Endothelial cell of umbilical vein (primary cell): ENCODE data around the gene TRAF3. TPM values are rescaled to one million over a fixed set of nuclear protein-coding genes. Genes with fewer than 3 reads are reported as not detected.
"Not testable (repeated sequence)": the region's sequence is repeated elsewhere in the genome, so short reads cannot be mapped to it uniquely, and the experiment has no call there.

Source experiments
- BruUV-seq: library from RNA; stranded (reverse); fragments of 400-500 nt; replicated peaks from 2 replicates; lab custom pipeline; 2021; lab: Mats Ljungman, UMichigan
- CTCF ChIA-PET: fragments of 300-600, 350-600 bp; sonication (Branson Sonifier 250); formaldehyde crosslinking; loops from one replicate; lab custom pipeline; 2021; ENCODE audit warnings: antibody characterized with exemption, inconsistent platforms; lab: Charles Lee
- POLR2A ChIA-PET: fragments of 300-600, 350-600 bp; sonication (Branson Sonifier 250); formaldehyde crosslinking; loops from one replicate; lab custom pipeline; 2021; ENCODE audit warnings: antibody characterized with exemption, inconsistent platforms; lab: Charles Lee
- DNase-seq: peaks from one replicate; pipeline ENCODE4 v3.0.0-alpha.2; 2011; ENCODE audit warnings: low read depth, low spot score
- FAIRE-seq: peaks from 2 replicates; lab custom pipeline; 2011; peaks lifted over from hg19 to GRCh38; lab: Jason Lieb, UNC
- H2AFZ ChIP-seq: 2 replicates; pipeline ENCODE4 v1.6.0; 2012; ENCODE audit warnings: low read depth, low read length, control low read depth, inconsistent platforms
- H3K27ac ChIP-seq: 2 replicates; pipeline ENCODE4 v1.5.1; 2011; ENCODE audit warnings: low read depth, mild to moderate bottlenecking, control low read depth, low read length, moderate library complexity; ENCODE audit not compliant: insufficient read depth
- H3K27me3 ChIP-seq, 2 experiments: 2 replicates each; pipeline versions ENCODE4 v1.6.0 to v1.6.1; 2011; ENCODE audit warnings: low read length in 2 of 2, mixed read lengths in 1 of 2; ENCODE audit not compliant: control insufficient read depth in 2 of 2, insufficient read depth in 2 of 2
- H3K36me3 ChIP-seq, 2 experiments: 2 replicates in 1 of 2; 3 replicates in 1 of 2; pipeline ENCODE4 v1.5.1; 2011; ENCODE audit warnings: low read length in 2 of 2, mild to moderate bottlenecking in 1 of 2, moderate library complexity in 1 of 2; ENCODE audit not compliant: control insufficient read depth in 2 of 2, insufficient read depth in 2 of 2; ENCODE audit errors: extremely low read depth in 1 of 2
- H3K4me1 ChIP-seq: 3 replicates; pipeline ENCODE4 v1.5.1; 2011; ENCODE audit warnings: mild to moderate bottlenecking, low read length; ENCODE audit not compliant: control insufficient read depth, insufficient read depth; ENCODE audit errors: extremely low read depth
- H3K4me2 ChIP-seq: 2 replicates; pipeline ENCODE4 v1.6.1; 2011; ENCODE audit warnings: low read length, control low read depth, mixed read lengths; ENCODE audit not compliant: insufficient read depth
- H3K4me3 ChIP-seq, 3 experiments: fragments of 200-600 bp in 1 of 3; sonication (generic), shearing (Covaris generic) in 1 of 3; replicated peaks in 1 of 3; 2 replicates each; pipeline ENCODE4 v1.5.1; 2011 to 2016; ENCODE audit warnings: control low read depth in 3 of 3, low read length in 3 of 3, mild to moderate bottlenecking in 2 of 3, inconsistent platforms in 1 of 3, low read depth in 1 of 3, moderate library complexity in 1 of 3; ENCODE audit not compliant: insufficient read depth in 1 of 3
- H3K79me2 ChIP-seq: 2 replicates; pipeline ENCODE4 v1.6.0; 2012; ENCODE audit warnings: low read length, inconsistent platforms; ENCODE audit not compliant: control insufficient read depth, insufficient read depth
- H3K9ac ChIP-seq: replicated peaks from 2 replicates; pipeline ENCODE3; 2011; ENCODE audit warnings: low read length, control low read depth; ENCODE audit not compliant: insufficient read depth; ENCODE audit errors: extremely low read depth
- H3K9me1 ChIP-seq: replicated peaks from 3 replicates; pipeline ENCODE4 v1.6.0; 2011; ENCODE audit warnings: mild to moderate bottlenecking, low read length; ENCODE audit not compliant: control insufficient read depth, insufficient read depth; ENCODE audit errors: extremely low read depth
- H3K9me3 ChIP-seq: replicated peaks from 2 replicates; pipeline ENCODE4 v1.5.1; 2012; ENCODE audit warnings: low read length, inconsistent platforms; ENCODE audit not compliant: control insufficient read depth, insufficient read depth
- H4K20me1 ChIP-seq: replicated peaks from 2 replicates; pipeline ENCODE3; 2011; ENCODE audit warnings: mild to moderate bottlenecking, low read length; ENCODE audit not compliant: control insufficient read depth, insufficient read depth; ENCODE audit errors: extremely low read depth
- EZH2 ChIP-seq: IDR thresholded peaks from 2 replicates; pipeline ENCODE4 v1.6.1; 2012; ENCODE audit warnings: borderline replicate concordance, low read depth, mild to moderate bottlenecking, moderate library complexity, low read length, inconsistent platforms; ENCODE audit not compliant: severe bottlenecking
- FOS ChIP-seq: IDR thresholded peaks from 2 replicates; pipeline ENCODE4 v1.6.1; 2011; ENCODE audit warnings: mild to moderate bottlenecking, low read length, moderate library complexity, borderline replicate concordance; ENCODE audit not compliant: insufficient read depth
- GATA2 ChIP-seq: IDR thresholded peaks from 2 replicates; pipeline ENCODE4 v1.7.0; 2011; ENCODE audit warnings: low read depth, mild to moderate bottlenecking, moderate library complexity, mixed read lengths, low read length; ENCODE audit not compliant: insufficient read length, insufficient read depth
- JUN ChIP-seq: IDR thresholded peaks from 2 replicates; pipeline ENCODE4 v1.6.1; 2011; ENCODE audit warnings: borderline replicate concordance, low read depth; ENCODE audit not compliant: insufficient read length, insufficient read depth
- MYC ChIP-seq: IDR thresholded peaks from one replicate; pipeline ENCODE4 v1.6.1; 2011; ENCODE audit warnings: mild to moderate bottlenecking, low read depth, low read length
- POLR2A ChIP-seq: IDR thresholded peaks from 2 replicates; pipeline ENCODE4 v1.6.1; 2012; ENCODE audit warnings: low read depth, mild to moderate bottlenecking, control low read depth, low read length
- POLR2AphosphoS5 ChIP-seq: IDR thresholded peaks from 2 replicates; pipeline ENCODE4 v1.6.1; 2012; ENCODE audit warnings: low read depth, mild to moderate bottlenecking, control low read depth, low read length, moderate library complexity; ENCODE audit not compliant: insufficient read depth
- dilution Hi-C: fragments of 300-500 bp; cut with MboI; formaldehyde crosslinking; loops from one replicate; pipeline ENCODE4 v1.15.0; 2019; ENCODE audit warnings: low sequenced_read_pairs; ENCODE audit not compliant: extremely low pct_ligation_motif_present
- intact Hi-C: fragments of 100-400 bp; cut with micrococcal nuclease; formaldehyde crosslinking; loops from one replicate; pipeline ENCODE4 v1.10.0; 2022
- polyA plus RNA-seq, 4 experiments: library from polyadenylated mRNA; depleted of rRNA in 3 of 4; stranded (reverse) in 3 of 4; unstranded in 1 of 4; fragments of >200 nt; gene quantifications; 2 replicates each; pipeline versions ENCODE4 v1.2.1 to v1.2.3, GENCODE V29; 2011 to 2012; ENCODE audit warnings: missing spikeins in 1 of 4
- total RNA-seq: library from RNA; stranded (reverse); gene quantifications from 2 replicates; pipeline ENCODE4 v1.2.3, GENCODE V29; 2021
- TF ChIP-seq, protein P1 (sequence below), 2 donors: IDR thresholded peaks; 1 replicate in 1 of 2; 2 replicates in 1 of 2; pipeline ENCODE4 v1.5.1; 2011; ENCODE audit warnings: low read length in 2 of 2, mild to moderate bottlenecking in 2 of 2, moderate library complexity in 2 of 2, control low read depth in 1 of 2, inconsistent platforms in 1 of 2, low read depth in 1 of 2; ENCODE audit not compliant: insufficient read depth in 1 of 2; ENCODE audit errors: extremely low read depth in 1 of 2
- TF ChIP-seq, protein P2 (sequence below): IDR thresholded peaks from 2 replicates; pipeline ENCODE4 v1.6.1; 2011; ENCODE audit not compliant: insufficient read depth, insufficient read length

TRAF3 gene
- total and polyA plus RNA-seq, 2 donors (not counting 3 experiments of a cell fraction or from before 2014, with no cell fraction given) = 14.4 to 27.6 TPM

DNA sequence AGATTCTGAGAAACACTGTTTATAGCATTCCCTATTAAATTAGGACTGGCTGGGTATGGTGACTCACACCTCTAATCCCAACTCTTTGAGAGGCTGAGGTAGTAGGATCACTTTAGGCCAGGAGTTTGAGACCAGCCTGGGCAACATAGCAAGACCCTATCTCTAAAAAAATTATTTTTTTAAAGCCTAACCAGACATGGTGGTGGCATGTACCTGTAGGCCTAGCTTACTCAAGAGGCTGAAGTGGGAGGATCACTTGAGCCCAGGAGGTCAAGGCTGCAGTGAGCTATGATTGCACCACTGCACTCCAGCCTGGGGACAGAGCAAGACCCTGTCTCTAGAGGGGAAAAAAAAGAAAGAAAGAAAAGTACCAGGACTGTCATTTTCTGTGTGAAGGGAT is 119.5 kb downstream of the TRAF3 start:
- DNase-seq, H4K20me1 ChIP-seq, BruUV-seq, H3K36me3 ChIP-seq, POLR2A ChIA-PET, H3K4me1 ChIP-seq, FAIRE-seq, H3K9me3 ChIP-seq, dilution Hi-C loops, H3K27me3 ChIP-seq, H3K4me2 ChIP-seq, H2AFZ ChIP-seq, H3K27ac ChIP-seq, H3K9ac ChIP-seq, intact Hi-C loops, H3K4me3 ChIP-seq, H3K9me1 ChIP-seq, H3K79me2 ChIP-seq: not testable (repeated sequence)
- CTCF ChIA-PET = interaction anchor here (0.8 to 2.7 kb wide), 2 partner anchors 19 to 202 kb away, joined by 3 to 10 read pairs; no protein-coding TSS in a partner anchor

DNA sequence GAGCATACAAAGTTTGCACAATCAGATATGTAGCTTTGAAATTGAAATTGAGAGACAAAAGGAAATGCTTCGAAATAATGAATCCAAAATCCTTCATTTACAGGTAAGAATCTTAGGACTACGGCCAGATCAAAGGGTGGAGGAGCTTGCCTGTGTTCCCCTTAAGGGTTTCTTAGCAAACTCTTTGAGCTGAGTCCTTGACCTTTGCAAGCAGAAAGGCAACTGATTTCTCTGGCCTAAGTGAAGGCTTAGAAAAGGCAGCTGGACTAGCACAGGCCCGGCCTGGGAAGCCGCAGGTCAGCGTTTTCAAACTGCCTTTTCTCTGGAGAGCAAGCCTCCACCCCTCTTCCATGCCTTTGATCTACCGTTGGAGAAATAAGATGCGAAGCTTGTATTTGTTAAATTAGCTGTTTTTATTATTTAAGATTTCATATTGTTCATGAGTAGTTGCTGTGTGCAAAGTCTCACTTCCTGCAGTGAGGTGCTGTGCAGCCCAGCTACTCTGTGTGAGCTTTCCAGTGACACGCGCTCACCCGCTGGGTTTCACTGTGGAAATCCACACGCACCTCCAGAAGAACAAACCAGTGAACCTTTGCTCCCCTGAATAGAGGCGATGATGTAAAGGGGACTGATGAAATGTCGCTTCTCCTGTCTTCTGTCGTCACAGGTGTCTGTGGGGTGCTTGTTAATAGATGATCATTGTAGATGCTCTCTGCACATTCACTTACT is 120.2 kb downstream of the TRAF3 start:
- Histone ChIP-seq H3K27me3 (no peaks in the 10 kb centered on the region), H3K36me3 (peaks cover 0 to 4% of the 10 kb centered on the region in 2 experiments), H3K4me3 (no peak overlapping the region), H4K20me1 (no peaks in the 10 kb centered on the region), H3K79me2 (no peaks in the 10 kb centered on the region), H3K4me2 (no peak overlapping the region), H3K4me1 (no peaks in the 10 kb centered on the region), H3K9me3 (no peaks in the 10 kb centered on the region), H3K9ac (no peak overlapping the region), H2AFZ (no peak overlapping the region), H3K9me1 (no peaks in the 10 kb centered on the region), H3K27ac (no peak overlapping the region)
- ChIA-PET POLR2A (no interaction called here), CTCF (interaction anchor here (2.7 kb wide), 1 partner anchor 203 kb away, joined by 10 read pairs; no protein-coding TSS in a partner anchor)
- DNase-seq (no peak), FAIRE-seq (no peak)
- TF ChIP-seq MYC = no peak
- no peak for TF ChIP-seq FOS
- TF ChIP-seq, protein P1, sequence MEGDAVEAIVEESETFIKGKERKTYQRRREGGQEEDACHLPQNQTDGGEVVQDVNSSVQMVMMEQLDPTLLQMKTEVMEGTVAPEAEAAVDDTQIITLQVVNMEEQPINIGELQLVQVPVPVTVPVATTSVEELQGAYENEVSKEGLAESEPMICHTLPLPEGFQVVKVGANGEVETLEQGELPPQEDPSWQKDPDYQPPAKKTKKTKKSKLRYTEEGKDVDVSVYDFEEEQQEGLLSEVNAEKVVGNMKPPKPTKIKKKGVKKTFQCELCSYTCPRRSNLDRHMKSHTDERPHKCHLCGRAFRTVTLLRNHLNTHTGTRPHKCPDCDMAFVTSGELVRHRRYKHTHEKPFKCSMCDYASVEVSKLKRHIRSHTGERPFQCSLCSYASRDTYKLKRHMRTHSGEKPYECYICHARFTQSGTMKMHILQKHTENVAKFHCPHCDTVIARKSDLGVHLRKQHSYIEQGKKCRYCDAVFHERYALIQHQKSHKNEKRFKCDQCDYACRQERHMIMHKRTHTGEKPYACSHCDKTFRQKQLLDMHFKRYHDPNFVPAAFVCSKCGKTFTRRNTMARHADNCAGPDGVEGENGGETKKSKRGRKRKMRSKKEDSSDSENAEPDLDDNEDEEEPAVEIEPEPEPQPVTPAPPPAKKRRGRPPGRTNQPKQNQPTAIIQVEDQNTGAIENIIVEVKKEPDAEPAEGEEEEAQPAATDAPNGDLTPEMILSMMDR (IDR thresholded peaks at IDR 0.05; ENCODE audit: extremely low read depth in 1 of 2, insufficient read depth in 1 of 2, low read depth in 1 of 2, low read length in 2 of 2) = no peak
- TF ChIP-seq EZH2 = no peak
- TF ChIP-seq JUN = no peak
- no peak for TF ChIP-seq GATA2
- TF ChIP-seq POLR2A = no peak
- TF ChIP-seq, protein P2, sequence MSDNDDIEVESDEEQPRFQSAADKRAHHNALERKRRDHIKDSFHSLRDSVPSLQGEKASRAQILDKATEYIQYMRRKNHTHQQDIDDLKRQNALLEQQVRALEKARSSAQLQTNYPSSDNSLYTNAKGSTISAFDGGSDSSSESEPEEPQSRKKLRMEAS = no peak
- no peak for TF ChIP-seq POLR2AphosphoS5
- intact Hi-C loops = no loop called here
- no TSS peak for BruUV-seq
- dilution Hi-C loops = no loop called here
